PC-9 (cell line): ENCODE results near the gene TEDC2. TPM values are rescaled to one million over a fixed set of nuclear protein-coding genes. Genes with fewer than 3 reads are reported as not detected.

Source experiments
- BruUV-seq: library from RNA; stranded (reverse); fragments of 400-500 nt; replicated peaks from 2 replicates; lab custom pipeline; 2021; lab: Mats Ljungman, UMichigan
- CTCF ChIA-PET: fragments of 300-600 bp; sonication (Branson Sonifier 250); formaldehyde crosslinking; loops from one replicate; lab custom pipeline; 2022; ENCODE audit warnings: antibody characterized with exemption; lab: Charles Lee
- POLR2A ChIA-PET: fragments of 300-600 bp; sonication (Branson Sonifier 250); formaldehyde crosslinking; loops from one replicate; lab custom pipeline; 2022; ENCODE audit warnings: antibody characterized with exemption; ENCODE audit not compliant: unreplicated experiment; lab: Charles Lee
- DNase-seq, 2 experiments: peaks; one replicate each; pipeline versions ENCODE4 v3.0.0 to v3.0.0-alpha.2; 2015 to 2022; ENCODE audit warnings: mixed read lengths in 1 of 2
- H2AFZ ChIP-seq: fragments of 200-600 bp; sonication (generic); 2 replicates; pipeline ENCODE4 v1.8.1; 2017; ENCODE audit warnings: antibody characterized with exemption
- H3F3A ChIP-seq: fragments of 200-600 bp; sonication (generic); 2 replicates; pipeline ENCODE4 v1.8.1; 2017; ENCODE audit warnings: antibody characterized with exemption, mild to moderate bottlenecking, low read depth; ENCODE audit not compliant: insufficient read depth
- H3K27ac ChIP-seq: fragments of 200-600 bp; sonication (generic); 2 replicates; pipeline ENCODE4 v1.6.1; 2016; ENCODE audit warnings: mixed run types
- H3K27me3 ChIP-seq: fragments of 200-600 bp; sonication (generic); 2 replicates; pipeline ENCODE4 v1.6.1; 2016; ENCODE audit warnings: low read depth, mixed run types; ENCODE audit not compliant: insufficient read depth
- H3K36me3 ChIP-seq: fragments of 200-600 bp; sonication (generic); 2 replicates; pipeline ENCODE4 v1.6.1; 2016; ENCODE audit warnings: low read depth, mixed run types
- H3K4me1 ChIP-seq: fragments of 200-600 bp; sonication (generic); replicated peaks from 2 replicates; pipeline ENCODE4 v1.6.1; 2016; ENCODE audit warnings: mixed run types; ENCODE audit not compliant: insufficient read depth
- H3K4me2 ChIP-seq: fragments of 200-600 bp; sonication (generic); 2 replicates; pipeline ENCODE4 v1.6.1; 2017; ENCODE audit warnings: mixed run types
- H3K4me3 ChIP-seq: fragments of 200-600 bp; sonication (generic); 2 replicates; pipeline ENCODE4 v1.6.1; 2016; ENCODE audit warnings: mixed run types
- H3K79me2 ChIP-seq: fragments of 200-600 bp; sonication (generic); 2 replicates; pipeline ENCODE4 v1.6.1; 2017; ENCODE audit warnings: low read depth, mixed run types
- H3K9me2 ChIP-seq: fragments of 200-600 bp; sonication (generic); 2 replicates; pipeline ENCODE4 v1.8.1; 2017; ENCODE audit warnings: mild to moderate bottlenecking; ENCODE audit not compliant: insufficient read depth
- H3K9me3 ChIP-seq: fragments of 200-600 bp; sonication (generic); 2 replicates; pipeline ENCODE4 v1.8.1; 2016; ENCODE audit warnings: low read depth; ENCODE audit not compliant: insufficient read depth
- H4K20me1 ChIP-seq: fragments of 200-600 bp; sonication (generic); 2 replicates; pipeline ENCODE4 v1.8.1; 2017; ENCODE audit not compliant: insufficient read depth
- EZH2 ChIP-seq: fragments of 200-600 bp; sonication (generic); IDR thresholded peaks from 2 replicates; pipeline ENCODE4 v1.8.0; 2017; ENCODE audit warnings: antibody characterized with exemption, low read depth
- intact Hi-C: fragments of 100-400 bp; cut with micrococcal nuclease; formaldehyde crosslinking; loops from one replicate; pipeline ENCODE4 v1.10.0; 2022; ENCODE audit not compliant: unreplicated experiment
- total RNA-seq: library from RNA; stranded (reverse); gene quantifications from 2 replicates; pipeline ENCODE4 v1.2.3, GENCODE V29; 2021
- TF ChIP-seq, protein P1 (sequence below): fragments of 200-600 bp; sonication (generic); conservative IDR thresholded peaks from 2 replicates; pipeline ENCODE4 v1.6.1; 2017; ENCODE audit warnings: mixed run types, antibody characterized with exemption, mild to moderate bottlenecking, moderate library complexity

Gene TEDC2
- total RNA-seq, 1 experiment from 2014 or later = 26.3 TPM

DNA sequence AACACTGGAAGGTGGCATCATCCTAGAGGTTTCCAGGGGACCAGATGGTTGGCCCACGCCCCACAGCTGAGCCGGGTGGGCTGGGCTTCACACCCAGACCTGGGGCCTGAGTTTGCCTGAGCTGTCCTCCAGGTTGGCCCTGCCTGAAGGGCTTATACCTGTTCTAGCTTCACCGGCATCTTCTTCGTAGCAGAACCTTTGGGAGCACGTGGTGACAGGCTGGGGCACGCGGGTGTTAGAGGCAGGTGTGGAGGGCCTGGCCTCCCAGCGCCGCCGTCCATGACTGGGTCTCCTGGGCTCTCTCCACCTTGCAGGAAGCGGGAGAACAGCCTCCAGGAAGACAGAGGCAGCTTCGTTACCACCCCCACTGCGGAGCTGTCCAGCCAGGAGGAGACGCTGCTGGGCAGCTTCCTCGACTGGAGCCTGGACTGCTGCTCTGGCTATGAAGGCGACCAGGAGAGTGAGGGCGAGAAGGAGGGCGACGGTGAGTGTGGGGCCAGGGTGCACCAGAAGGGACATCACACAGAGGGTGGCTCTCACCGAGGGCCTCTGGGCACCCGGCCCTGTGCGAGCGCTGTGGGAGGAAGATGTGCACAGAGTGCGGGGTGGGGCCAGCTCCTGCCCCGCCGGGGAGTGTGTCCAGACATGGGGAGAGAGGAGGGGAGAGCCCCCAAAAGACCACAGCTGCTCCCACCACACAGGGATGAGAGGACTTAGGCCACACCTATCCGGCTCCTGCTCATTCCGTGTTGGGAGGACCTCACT is 4.6 kb upstream of the TEDC2 start:
- no peak for DNase-seq

DNA sequence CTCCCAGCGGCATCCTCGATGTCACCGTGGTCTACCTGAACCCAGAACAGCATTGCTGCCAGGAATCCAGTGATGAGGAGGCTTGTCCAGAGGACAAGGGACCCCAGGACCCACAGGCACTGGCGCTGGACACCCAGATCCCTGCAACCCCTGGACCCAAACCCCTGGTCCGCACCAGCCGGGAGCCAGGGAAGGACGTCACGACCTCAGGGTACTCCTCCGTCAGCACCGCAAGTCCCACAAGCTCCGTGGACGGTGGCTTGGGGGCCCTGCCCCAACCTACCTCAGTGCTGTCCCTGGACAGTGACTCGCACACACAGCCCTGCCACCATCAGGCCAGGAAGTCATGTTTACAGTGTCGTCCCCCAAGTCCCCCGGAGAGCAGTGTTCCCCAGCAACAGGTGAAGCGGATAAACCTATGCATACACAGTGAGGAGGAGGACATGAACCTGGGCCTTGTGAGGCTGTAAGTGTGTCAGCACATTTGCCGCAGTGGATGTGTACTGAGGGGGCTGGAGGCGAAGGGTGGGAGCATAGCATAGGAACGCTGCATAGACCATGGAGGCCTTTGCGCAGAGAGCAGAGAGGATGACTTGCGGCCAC is 3.3 kb upstream of the TEDC2 start:
- TF ChIP-seq, protein P1, sequence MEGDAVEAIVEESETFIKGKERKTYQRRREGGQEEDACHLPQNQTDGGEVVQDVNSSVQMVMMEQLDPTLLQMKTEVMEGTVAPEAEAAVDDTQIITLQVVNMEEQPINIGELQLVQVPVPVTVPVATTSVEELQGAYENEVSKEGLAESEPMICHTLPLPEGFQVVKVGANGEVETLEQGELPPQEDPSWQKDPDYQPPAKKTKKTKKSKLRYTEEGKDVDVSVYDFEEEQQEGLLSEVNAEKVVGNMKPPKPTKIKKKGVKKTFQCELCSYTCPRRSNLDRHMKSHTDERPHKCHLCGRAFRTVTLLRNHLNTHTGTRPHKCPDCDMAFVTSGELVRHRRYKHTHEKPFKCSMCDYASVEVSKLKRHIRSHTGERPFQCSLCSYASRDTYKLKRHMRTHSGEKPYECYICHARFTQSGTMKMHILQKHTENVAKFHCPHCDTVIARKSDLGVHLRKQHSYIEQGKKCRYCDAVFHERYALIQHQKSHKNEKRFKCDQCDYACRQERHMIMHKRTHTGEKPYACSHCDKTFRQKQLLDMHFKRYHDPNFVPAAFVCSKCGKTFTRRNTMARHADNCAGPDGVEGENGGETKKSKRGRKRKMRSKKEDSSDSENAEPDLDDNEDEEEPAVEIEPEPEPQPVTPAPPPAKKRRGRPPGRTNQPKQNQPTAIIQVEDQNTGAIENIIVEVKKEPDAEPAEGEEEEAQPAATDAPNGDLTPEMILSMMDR = no peak
- no peak for TF ChIP-seq EZH2
- peaks cover 7% of the 10 kb centered on the region for H3K79me2 ChIP-seq
- POLR2A ChIA-PET = interaction anchor here (0.6 kb wide), 1 partner anchor 11 kb away, joined by 7 read pairs; no protein-coding TSS in a partner anchor
- H3K27ac ChIP-seq = no peak overlapping the region
- no peak overlapping the region for H3K4me3 ChIP-seq
- peaks cover 10% of the 10 kb centered on the region for H3K4me1 ChIP-seq
- H3K9me2 ChIP-seq = no peaks in the 10 kb centered on the region
- no peak overlapping the region for H3K4me2 ChIP-seq
- CTCF ChIA-PET = no interaction called here
- no peak for DNase-seq
- H3K36me3 ChIP-seq = peaks cover 7% of the 10 kb centered on the region; the same call in 1 of the 2 replicates
- H3K9me3 ChIP-seq = no peaks in the 10 kb centered on the region
- no TSS peak for BruUV-seq
- no peak overlapping the region for H2AFZ ChIP-seq
- no peaks in the 10 kb centered on the region for H3K27me3 ChIP-seq
- no peaks in the 10 kb centered on the region for H4K20me1 ChIP-seq
- peaks cover 40% of the 10 kb centered on the region for H3F3A ChIP-seq
- intact Hi-C loops = no loop called here

More for the DNA sequence above, 4.6 kb upstream of the TEDC2 start:
- H3K36me3 ChIP-seq = peaks cover 7% of the 10 kb centered on the region; the same call in 1 of the 2 replicates
- TF ChIP-seq EZH2 = no peak
- TF ChIP-seq, protein P1 = no peak
- ChIA-PET POLR2A (no interaction called here), CTCF (no interaction called here)
- intact Hi-C loops = no loop called here
- peaks cover under 1% of the 10 kb centered on the region; the same call in 1 of the 2 replicates for H3K4me1 ChIP-seq
- no peaks in the 10 kb centered on the region for H3K27me3 ChIP-seq
- H2AFZ ChIP-seq = no peak overlapping the region
- H3K9me3 ChIP-seq = no peaks in the 10 kb centered on the region
- H3K79me2 ChIP-seq = no peaks in the 10 kb centered on the region
- H3K4me2 ChIP-seq = no peak overlapping the region
- no peak overlapping the region for H3K4me3 ChIP-seq
- H4K20me1 ChIP-seq = no peaks in the 10 kb centered on the region
- no TSS peak for BruUV-seq
- peaks cover 40% of the 10 kb centered on the region for H3F3A ChIP-seq
- H3K27ac ChIP-seq = no peak overlapping the region
- H3K9me2 ChIP-seq = no peaks in the 10 kb centered on the region

DNA sequence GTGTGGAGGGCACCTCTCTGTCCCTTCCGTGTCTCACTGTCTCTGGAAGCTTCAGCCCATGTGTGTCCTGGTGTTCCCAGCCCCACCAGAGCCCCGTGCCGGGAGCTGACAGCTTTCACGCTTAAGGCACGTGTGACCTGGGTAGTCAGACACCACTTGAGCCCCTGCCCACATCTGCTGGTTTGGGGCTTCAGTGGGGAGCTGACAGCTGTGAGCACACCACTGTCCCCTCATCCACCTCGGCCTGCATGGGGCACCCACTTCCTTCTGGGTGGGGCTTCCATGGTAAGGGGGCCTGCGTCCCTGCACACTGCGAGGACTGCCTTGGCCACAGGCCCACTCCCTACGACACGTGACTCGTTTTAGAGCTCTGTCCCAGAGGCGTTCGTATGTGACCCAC is 2.6 kb upstream of the TEDC2 start:
- Histone ChIP-seq H3F3A (peaks cover 40% of the 10 kb centered on the region), H3K36me3 (peaks cover 7% of the 10 kb centered on the region; the same call in 1 of the 2 replicates), H3K9me2 (no peaks in the 10 kb centered on the region), H3K79me2 (peaks cover 7% of the 10 kb centered on the region), H3K27ac (no peak overlapping the region), H3K27me3 (no peaks in the 10 kb centered on the region), H3K4me3 (no peak overlapping the region), H3K9me3 (no peaks in the 10 kb centered on the region), H4K20me1 (no peaks in the 10 kb centered on the region), H2AFZ (no peak overlapping the region), H3K4me1 (peaks cover 10% of the 10 kb centered on the region), H3K4me2 (no peak overlapping the region)
- CTCF ChIA-PET = no interaction called here
- TF ChIP-seq EZH2 = no peak
- TF ChIP-seq, protein P1 = no peak
- intact Hi-C loops = no loop called here
- no peak for DNase-seq
- BruUV-seq = no TSS peak
- POLR2A ChIA-PET = interaction anchor here (0.6 kb wide), 1 partner anchor 10 kb away, joined by 7 read pairs; no protein-coding TSS in a partner anchor
